GM03348 (cell line): Measurements from ENCODE around the gene EHBP1.
A peak's percentile ranks its signal among the peaks of the same experiment; 100 is the strongest.

ENCODE experiments used
- DNase-seq: peaks from one replicate; pipeline ENCODE4 v3.0.0; 2012; ENCODE audit warnings: low spot score

EHBP1 gene

GRCh38 chr2:62705007-62705829, at the start of gene EHBP1:
EHBP1 (plus strand) TSS chr2:62705713; CDS start chr2:62707192, 1,479 bp downstream.
- DNase-seq = peak; percentile 99

DNA sequence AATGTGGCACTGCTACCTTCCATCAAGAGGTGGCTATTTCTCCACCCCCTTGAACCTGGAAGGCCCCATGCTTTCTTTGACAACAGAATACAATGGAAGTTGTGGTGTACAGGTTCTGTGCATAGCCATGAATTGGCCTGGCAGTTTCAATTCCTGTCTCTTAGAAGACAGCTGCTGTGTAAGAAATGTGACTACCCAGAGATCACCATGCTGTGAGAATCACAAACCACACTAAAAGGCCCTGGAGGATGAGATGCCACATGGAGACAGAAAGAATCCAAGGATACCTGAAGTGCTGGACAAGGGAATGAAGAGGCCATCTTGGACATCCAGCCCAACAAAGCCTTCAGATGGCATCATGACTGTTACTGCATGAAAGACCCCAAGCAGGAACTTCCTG, 47.7 kb upstream of the EHBP1 start:
- no peak for DNase-seq

- no peak for DNase-seq
Observed at GRCh38 chr2:62658891-62659290, 46.6 kb upstream of the EHBP1 start.

GRCh38 chr2:62660087-62660486, 45.4 kb upstream of the EHBP1 start:
- DNase-seq = no peak

DNA sequence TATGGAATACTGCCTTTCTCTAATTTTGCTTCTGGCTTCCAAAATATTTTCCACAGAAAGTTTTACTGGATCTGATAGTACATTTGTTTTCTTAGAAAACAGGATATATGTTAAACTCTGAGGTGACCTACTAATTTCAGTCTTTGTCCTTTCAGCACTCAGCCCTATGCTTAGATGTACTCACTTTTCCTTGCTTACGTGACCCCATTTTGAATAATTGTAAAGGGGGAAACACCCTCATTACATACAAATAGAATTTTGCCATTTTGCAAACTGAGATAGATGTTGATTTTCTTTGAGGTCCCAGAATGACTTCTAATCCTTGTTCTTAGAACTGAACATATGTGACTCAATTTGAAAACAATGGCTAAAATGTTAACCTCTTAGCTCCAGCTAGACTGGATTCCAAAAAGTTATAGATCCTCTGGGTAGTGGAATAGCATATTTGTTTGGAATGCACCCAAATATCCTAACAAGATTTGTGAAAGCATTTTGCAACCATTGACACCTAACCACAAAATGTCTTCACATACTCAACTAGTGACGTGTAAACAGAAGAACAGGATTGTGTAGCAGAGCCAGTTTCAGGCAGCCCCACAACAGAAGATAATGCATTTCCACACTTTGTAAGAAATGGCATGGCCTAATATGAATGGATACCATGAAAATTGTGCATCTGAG, 44.8 kb upstream of the EHBP1 start:
- DNase-seq = peak; percentile 70

GRCh38 chr2:62661263-62661635, 44.3 kb upstream of the EHBP1 start:
- no peak for DNase-seq

DNA sequence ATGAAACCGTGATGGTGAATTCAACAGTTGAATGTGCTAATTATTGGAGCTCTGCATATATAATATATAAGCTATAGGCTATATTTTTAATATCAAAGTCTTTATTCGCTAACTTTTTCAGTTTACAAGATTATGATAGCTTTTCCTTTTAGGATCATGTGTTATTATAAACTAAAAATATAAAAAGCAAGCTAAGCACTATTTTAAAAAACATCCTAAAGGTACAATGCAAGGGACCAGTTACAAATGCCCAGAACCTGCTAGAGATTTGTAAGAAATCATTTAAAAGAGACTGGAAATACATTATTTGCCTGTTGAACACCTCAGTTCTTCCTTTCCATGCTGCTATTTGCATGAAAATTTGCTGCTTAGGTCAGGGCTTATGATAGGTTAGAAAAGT, 43.4 kb upstream of the EHBP1 start:
- DNase-seq = no peak

- DNase-seq = no peak
Observed at GRCh38 chr2:62662554-62662953, 43.0 kb upstream of the EHBP1 start.

GRCh38 chr2:62663411-62663810, 42.1 kb upstream of the EHBP1 start:
- DNase-seq = peak; percentile 63

DNA sequence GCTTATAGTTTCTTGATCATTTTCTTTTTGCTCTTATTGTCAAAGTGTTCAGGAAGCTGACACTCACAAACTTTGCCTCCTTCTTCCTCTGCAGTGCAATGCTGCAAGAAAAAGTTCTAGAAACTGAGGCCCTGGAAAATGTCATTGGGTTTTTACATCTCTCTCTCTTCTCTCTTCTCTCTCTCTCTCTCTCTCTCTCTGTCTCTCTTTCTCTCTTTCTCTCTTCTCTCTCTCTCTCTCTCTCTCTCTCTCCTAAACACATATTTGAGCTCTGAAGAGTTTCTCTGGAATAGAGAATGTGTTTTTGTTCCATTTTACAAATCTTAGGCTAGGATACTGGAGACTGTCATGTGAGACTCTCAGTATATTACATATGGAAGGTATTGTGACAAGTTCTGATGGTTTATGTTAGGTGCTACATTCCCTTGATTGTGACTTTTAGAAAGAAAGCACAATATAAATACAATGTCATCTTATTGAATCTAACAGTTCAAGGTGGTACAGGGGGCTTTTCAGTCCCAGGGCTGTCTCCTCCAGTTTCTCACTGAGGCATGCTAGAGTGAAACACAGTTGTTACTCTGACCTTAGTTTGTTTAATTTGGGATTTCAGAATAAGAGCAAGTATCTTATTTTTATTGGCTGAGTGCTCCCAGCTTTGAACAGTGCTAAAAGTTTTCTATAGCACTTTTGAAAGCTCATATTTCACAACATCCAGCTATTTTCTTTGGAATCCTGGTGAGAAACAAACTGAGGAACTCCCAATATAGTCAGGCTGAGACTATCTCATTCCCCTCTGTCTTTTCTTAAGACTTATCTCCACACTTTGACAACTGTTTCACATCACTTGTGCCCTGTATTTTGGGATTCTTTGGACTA, 41.4 kb upstream of the EHBP1 start:
- DNase-seq = peak; percentile 49

DNA sequence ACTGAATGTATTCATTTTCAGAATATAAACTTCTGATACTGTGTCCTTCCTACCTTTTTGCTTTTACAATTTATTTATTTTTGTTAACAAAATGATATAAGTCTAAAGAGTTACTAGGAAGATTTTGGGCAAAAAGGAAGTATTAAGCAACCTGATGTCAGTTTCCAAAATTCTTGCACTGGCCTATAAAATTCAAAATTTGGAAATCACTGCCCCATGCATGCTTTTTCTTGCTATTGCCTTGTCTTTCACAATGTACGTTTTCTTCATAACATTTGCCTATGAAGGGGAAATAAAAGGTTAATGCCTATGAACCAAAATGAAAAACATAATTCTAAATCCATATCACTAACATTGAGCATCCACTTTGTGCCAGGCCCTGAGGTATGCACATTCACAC, 40.1 kb upstream of the EHBP1 start:
- DNase-seq = no peak

DNA sequence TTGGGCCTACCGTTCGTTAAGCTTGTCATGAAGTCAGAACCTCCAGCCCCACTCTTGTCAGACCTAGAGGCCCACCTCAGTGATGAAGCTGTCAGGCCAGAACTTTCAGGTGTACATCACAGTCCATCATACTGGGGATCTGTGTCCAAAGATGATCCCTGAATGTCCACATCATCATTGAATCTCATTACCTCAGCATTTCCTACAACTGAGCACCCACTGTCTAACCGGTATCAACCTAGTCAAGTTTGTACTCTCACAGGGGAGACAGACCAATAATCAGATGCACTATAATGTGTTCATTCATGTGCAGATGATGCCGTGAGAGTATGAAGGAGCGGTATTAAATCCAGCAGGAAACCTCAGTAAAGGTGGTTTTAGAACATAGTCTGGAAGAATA, 36.3 kb upstream of the EHBP1 start:
- no peak for DNase-seq

GRCh38 chr2:62672601-62673000, 32.9 kb upstream of the EHBP1 start:
- peak; percentile 87 for DNase-seq

GRCh38 chr2:62675062-62675461, 30.5 kb upstream of the EHBP1 start:
- DNase-seq = no peak

DNA sequence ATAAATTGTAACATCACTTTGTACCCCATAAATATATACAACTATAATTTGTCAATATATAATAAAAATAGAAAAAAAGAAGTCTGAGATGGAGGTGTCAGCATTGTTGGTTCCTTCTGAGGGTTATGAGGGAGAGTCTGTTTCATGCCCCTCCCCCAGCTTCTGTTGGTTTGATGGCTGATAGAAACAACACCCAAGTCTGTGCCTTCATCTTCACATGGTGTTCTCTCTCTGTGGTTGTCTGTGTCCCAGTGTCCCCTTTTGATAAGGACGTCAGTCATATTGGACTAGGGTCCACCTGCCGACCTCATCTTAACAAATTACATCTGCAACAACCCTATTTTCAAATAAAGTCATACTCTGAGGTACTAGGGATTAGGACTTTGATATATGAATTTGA, 20.3 kb upstream of the EHBP1 start:
- DNase-seq = no peak

DNA sequence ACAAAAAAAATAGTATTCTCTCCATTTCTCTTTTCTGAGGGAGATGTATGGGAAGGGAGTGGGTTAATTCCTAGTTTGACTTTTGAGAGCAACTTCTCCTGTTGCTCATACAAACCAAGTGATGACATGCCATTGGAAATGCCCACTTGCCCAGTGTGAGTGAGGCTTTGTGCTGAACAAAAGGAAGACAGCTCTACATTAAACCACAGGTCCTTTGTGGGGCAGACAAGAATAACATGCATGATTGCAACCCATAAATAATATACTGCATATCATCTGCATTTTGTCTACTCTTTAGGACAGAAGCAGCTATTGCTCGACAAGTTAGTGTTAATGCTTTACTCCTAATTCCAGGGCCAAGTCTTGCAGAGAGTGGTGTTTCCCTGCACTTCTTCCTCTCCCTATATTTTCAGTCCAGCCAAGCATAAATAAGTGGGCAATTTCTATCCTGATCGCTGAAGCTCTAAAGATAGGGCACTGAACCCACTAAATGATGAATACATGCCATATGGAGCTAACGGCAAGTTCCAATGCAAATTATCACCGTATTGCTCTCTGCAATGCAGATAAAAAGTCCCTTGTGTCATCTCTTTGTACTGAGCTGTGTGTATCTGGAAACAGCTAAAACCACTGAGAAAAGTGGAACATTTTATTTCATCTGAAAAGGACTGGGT, 19.4 kb upstream of the EHBP1 start:
- no peak for DNase-seq

GRCh38 chr2:62687636-62688035, 17.9 kb upstream of the EHBP1 start:
- no peak for DNase-seq

GRCh38 chr2:62688771-62689170, 16.7 kb upstream of the EHBP1 start:
- no peak for DNase-seq

- DNase-seq = no peak
Observed at GRCh38 chr2:62691186-62691585, 14.3 kb upstream of the EHBP1 start.

GRCh38 chr2:62692225-62692624, 13.3 kb upstream of the EHBP1 start:
- no peak for DNase-seq

- no peak for DNase-seq
Observed at GRCh38 chr2:62698653-62699052, 6.9 kb upstream of the EHBP1 start.

- DNase-seq = no peak
Observed at GRCh38 chr2:62704654-62705006, 883 bp upstream of the EHBP1 start.
